OCI-LY3 (cell line): ENCODE measurements around the gene PNCK.
A peak's percentile ranks its signal among the peaks of the same experiment; 100 is the strongest.

ENCODE experiments used
- H2AFZ ChIP-seq: fragments of 200-600, 300-600 bp; shearing (Covaris generic); 2 replicates; pipeline ENCODE4 v1.6.0; 2014; ENCODE audit warnings: antibody characterized with exemption, low read depth, low read length
- H3K27ac ChIP-seq: fragments of 200-600, 300-600 bp; sonication (generic); 2 replicates; pipeline ENCODE4 v1.5.1; 2014; ENCODE audit warnings: mild to moderate bottlenecking, low read length, moderate library complexity, mixed read lengths
- H3K27me3 ChIP-seq: fragments of 200-600, 300-600 bp; sonication (generic); 2 replicates; pipeline ENCODE4 v1.6.1; 2014; ENCODE audit warnings: low read depth, low read length, mixed read lengths
- H3K36me3 ChIP-seq: fragments of 200-600, 300-600 bp; sonication (generic); replicated peaks from 2 replicates; pipeline ENCODE3; 2014; ENCODE audit warnings: low read depth, low read length, mixed read lengths
- H3K4me1 ChIP-seq: fragments of 300-600, 200-600 bp; sonication (generic); 2 replicates; pipeline ENCODE4 v1.6.1; 2014; ENCODE audit warnings: low read length, mixed read lengths
- H3K4me2 ChIP-seq: fragments of 200-600, 300-600 bp; sonication (generic); 2 replicates; pipeline ENCODE4 v1.6.1; 2014; ENCODE audit warnings: low read length, mixed read lengths
- H3K4me3 ChIP-seq: fragments of 300-600, 200-600 bp; sonication (generic); 2 replicates; pipeline ENCODE4 v1.5.1; 2014; ENCODE audit warnings: antibody characterized with exemption, mild to moderate bottlenecking, low read length, moderate library complexity
- H3K79me2 ChIP-seq: fragments of 300-600, 200-600 bp; shearing (Covaris generic); 2 replicates; pipeline ENCODE4 v1.6.1; 2014; ENCODE audit warnings: mild to moderate bottlenecking, low read length, mixed read lengths
- H3K9ac ChIP-seq: fragments of 300-600, 200-600 bp; shearing (Covaris generic); 2 replicates; pipeline ENCODE4 v1.6.0; 2014; ENCODE audit warnings: mild to moderate bottlenecking, low read length, moderate library complexity
- H3K9me3 ChIP-seq: fragments of 200-600, 300-600 bp; shearing (Covaris generic); 2 replicates; pipeline ENCODE4 v1.6.1; 2014; ENCODE audit warnings: low read length, mixed read lengths; ENCODE audit not compliant: insufficient read depth
- H4K20me1 ChIP-seq: fragments of 200-600, 300-600 bp; sonication (generic); 2 replicates; pipeline ENCODE4 v1.6.1; 2016; ENCODE audit warnings: low read length, mixed read lengths; ENCODE audit not compliant: insufficient read depth
- CTCF ChIP-seq: fragments of 200-600, 300-600 bp; sonication (generic); IDR thresholded peaks from 2 replicates; pipeline ENCODE4 v1.5.1; 2014; ENCODE audit warnings: antibody characterized with exemption, low read length, low read depth
- EZH2phosphoT487 ChIP-seq: fragments of 200-600 bp; shearing (Covaris generic); IDR thresholded peaks from 2 replicates; pipeline ENCODE4 v1.6.1; 2018; ENCODE audit warnings: antibody characterized with exemption, mixed run types, low read depth

PNCK gene

DNA sequence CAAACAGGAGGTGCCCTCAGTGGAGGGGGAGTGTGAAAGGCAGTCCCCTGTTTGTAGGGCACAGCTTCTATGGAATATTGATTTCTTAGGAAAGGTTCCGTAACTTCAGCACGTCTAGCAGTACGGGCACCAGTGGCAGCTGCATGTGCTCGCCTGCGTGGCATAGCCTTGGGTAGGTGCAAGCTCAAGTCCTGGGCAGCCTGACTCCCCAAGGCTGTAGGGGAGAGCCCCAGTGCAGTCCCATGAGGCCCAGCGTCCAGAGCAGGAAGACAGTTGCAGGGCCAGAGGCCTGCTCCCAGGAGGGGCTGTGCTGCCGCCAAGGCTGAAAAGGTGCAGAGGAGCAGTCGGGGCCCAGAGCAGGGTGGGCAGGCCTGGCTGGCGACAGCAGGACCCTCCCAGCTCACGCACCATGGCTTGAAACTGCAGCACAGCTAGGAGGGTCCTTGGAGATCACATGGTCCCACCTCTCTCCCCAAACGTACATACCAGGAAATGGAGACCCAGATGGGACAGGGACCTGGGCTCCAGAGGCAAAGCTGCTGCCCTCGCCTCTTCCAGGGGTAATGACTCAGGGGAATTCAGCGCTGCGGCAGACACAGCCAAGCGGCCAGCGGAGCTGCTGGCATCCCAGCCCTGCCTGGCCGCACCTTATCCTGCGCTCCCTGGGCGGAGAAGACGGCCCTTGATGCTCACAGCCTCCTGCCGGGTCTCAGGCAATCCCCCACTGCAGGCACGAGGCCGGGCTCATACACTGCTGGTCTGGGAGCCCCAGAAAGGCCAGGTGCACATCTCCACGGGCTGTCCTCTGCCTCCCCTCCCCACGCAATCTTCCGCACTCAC, 32.7 kb downstream of the PNCK start:
- H3K4me2 ChIP-seq, result peak overlapping the region; percentile 22; the same call in 1 of the 2 replicates
- no peaks in the 10 kb centered on the region for H3K9me3 ChIP-seq
- H3K36me3 ChIP-seq, result no peaks in the 10 kb centered on the region
- H3K79me2 ChIP-seq, result no peaks in the 10 kb centered on the region
- no peak for TF ChIP-seq CTCF
- no peak for TF ChIP-seq EZH2phosphoT487
- no peak overlapping the region for H3K27ac ChIP-seq
- H2AFZ ChIP-seq, result peak overlapping the region; percentile 65; the same call in 1 of the 2 replicates
- H3K4me3 ChIP-seq, result no peak overlapping the region
- H3K9ac ChIP-seq, result no peak overlapping the region
- peaks cover 4% of the 10 kb centered on the region; the same call in 1 of the 2 replicates for H3K27me3 ChIP-seq
- H3K4me1 ChIP-seq, result peaks cover 15% of the 10 kb centered on the region; the same call in 1 of the 2 replicates
- no peaks in the 10 kb centered on the region for H4K20me1 ChIP-seq

GRCh38 chrX:153640045-153640686, 33.4 kb downstream of the PNCK start:
- H3K9me3 ChIP-seq, result no peaks in the 10 kb centered on the region
- no peak overlapping the region for H3K4me3 ChIP-seq
- peaks cover 16% of the 10 kb centered on the region; the same call in 1 of the 2 replicates for H3K4me1 ChIP-seq
- no peak overlapping the region for H3K27ac ChIP-seq
- peaks cover 4% of the 10 kb centered on the region; the same call in 1 of the 2 replicates for H3K27me3 ChIP-seq
- no peak overlapping the region for H3K9ac ChIP-seq
- H3K4me2 ChIP-seq, result no peak overlapping the region
- H2AFZ ChIP-seq, result no peak overlapping the region
- no peaks in the 10 kb centered on the region for H4K20me1 ChIP-seq
- TF ChIP-seq CTCF (no peak), EZH2phosphoT487 (no peak)
- H3K36me3 ChIP-seq, result no peaks in the 10 kb centered on the region
- H3K79me2 ChIP-seq, result no peaks in the 10 kb centered on the region

DNA sequence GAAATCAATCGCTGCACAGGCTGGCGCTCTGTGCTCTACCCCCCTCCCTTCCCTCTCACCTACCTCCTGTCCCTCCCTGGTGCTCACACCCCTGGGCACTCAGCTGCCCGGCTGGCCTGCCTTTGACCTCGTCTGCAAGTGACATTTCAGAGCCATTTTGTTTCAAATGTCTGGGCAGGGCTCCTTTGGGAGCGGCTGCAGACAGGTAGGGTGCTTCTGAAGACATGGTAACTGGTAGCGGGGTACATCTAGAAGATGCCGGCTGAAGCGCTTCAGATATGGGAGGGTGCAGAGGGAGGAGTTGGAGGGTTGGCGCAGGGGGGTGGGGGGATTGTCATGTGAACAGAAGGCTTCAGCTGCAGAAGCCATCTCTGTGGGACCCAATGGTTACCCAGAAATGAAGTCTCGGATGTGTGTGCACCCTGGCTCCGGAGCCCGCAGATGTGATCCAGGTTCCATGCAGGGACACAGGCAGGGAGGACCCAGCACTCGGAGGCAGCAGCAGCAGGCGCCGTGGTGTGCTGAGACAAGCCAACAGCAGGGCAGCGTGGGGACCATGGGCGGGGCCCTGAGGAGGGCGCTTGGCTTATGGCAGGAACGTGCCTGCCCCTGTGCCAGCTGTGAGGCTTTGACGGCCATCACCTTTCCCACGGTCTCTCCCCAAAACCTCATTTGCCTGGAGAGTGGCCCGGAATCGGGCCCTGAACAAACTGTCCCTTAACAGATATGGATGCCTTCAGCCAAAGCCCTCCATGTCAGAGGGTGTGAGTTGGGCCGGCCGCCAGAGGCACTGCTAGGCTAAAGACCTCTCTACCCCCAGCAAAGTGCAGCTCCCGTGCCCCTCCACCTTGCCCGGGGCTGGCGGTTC, 34.2 kb downstream of the PNCK start:
- Histone ChIP-seq H3K4me1 (peaks cover 16% of the 10 kb centered on the region; the same call in 1 of the 2 replicates), H3K79me2 (no peaks in the 10 kb centered on the region), H3K27ac (no peak overlapping the region), H4K20me1 (no peaks in the 10 kb centered on the region), H3K4me3 (no peak overlapping the region), H3K9me3 (no peaks in the 10 kb centered on the region), H3K27me3 (peaks cover 4% of the 10 kb centered on the region; the same call in 1 of the 2 replicates), H3K4me2 (no peak overlapping the region), H2AFZ (no peak overlapping the region), H3K9ac (no peak overlapping the region), H3K36me3 (no peaks in the 10 kb centered on the region)
- no peak for TF ChIP-seq CTCF
- TF ChIP-seq EZH2phosphoT487, result no peak
